AG09309 (cell line): ENCODE measurements around the gene NIPA2.

Source experiments
- DNase-seq: peaks from one replicate; pipeline ENCODE4 v3.0.0-alpha.2; 2010; ENCODE audit warnings: low read depth
- H3K4me3 ChIP-seq: 2 replicates; pipeline ENCODE4 v1.5.1; 2011; ENCODE audit warnings: mild to moderate bottlenecking, low read depth, low read length, moderate library complexity; ENCODE audit not compliant: control insufficient read depth
- TF ChIP-seq, protein P1 (sequence below): IDR thresholded peaks from 2 replicates; pipeline ENCODE4 v1.5.1; 2011; ENCODE audit warnings: mild to moderate bottlenecking, low read depth, low read length, inconsistent platforms; ENCODE audit not compliant: insufficient read depth, control insufficient read depth; ENCODE audit errors: missing control alignments

Gene NIPA2

DNA sequence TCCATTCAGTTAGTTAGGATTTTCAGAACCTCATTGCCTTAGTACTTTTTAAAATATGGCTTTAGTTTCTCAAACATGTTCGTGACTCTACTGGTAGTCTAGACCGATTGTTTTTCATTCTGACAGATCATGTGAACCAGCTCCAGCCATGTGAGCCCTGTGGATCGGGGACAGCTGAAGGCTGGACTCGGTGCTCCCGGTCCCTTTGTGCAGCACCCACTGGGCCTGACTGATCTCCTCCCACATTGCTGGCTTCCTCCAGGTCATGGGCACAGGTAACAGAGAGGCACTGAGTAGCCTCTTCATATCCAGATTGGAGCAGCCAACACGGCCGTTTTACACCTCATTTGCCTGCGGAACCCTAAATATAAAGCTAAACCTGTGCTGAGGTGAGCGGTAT, 30.5 kb downstream of the NIPA2 start:
- DNase-seq = no peak
- TF ChIP-seq, protein P1, sequence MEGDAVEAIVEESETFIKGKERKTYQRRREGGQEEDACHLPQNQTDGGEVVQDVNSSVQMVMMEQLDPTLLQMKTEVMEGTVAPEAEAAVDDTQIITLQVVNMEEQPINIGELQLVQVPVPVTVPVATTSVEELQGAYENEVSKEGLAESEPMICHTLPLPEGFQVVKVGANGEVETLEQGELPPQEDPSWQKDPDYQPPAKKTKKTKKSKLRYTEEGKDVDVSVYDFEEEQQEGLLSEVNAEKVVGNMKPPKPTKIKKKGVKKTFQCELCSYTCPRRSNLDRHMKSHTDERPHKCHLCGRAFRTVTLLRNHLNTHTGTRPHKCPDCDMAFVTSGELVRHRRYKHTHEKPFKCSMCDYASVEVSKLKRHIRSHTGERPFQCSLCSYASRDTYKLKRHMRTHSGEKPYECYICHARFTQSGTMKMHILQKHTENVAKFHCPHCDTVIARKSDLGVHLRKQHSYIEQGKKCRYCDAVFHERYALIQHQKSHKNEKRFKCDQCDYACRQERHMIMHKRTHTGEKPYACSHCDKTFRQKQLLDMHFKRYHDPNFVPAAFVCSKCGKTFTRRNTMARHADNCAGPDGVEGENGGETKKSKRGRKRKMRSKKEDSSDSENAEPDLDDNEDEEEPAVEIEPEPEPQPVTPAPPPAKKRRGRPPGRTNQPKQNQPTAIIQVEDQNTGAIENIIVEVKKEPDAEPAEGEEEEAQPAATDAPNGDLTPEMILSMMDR = no peak
- no peak overlapping the region for H3K4me3 ChIP-seq

- H3K4me3 ChIP-seq = no peak overlapping the region
- no peak for DNase-seq
- TF ChIP-seq, protein P1 = no peak
Observed at GRCh38 chr15:22869856-22870255, 31.4 kb downstream of the NIPA2 start.

DNA sequence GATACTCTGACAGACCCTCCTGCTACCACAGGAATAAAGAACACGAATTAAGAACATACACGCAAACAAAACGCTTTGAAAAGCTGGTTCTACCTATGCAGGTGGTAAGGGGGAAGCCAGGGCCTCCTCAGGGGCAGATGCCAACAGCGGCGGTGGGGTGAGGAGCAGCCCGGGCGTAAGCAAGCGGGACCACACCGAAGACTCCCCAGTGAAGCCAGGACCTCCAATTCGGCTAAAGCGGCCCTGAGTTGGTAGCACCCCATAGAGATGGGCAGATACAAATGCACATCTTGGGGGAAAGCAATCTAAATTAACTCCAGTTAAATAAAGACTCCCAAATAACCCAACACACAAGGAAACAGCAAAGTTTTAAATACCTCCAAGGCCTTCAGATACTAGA, 32.4 kb downstream of the NIPA2 start:
- TF ChIP-seq, protein P1 = no peak
- DNase-seq = no peak

GRCh38 chr15:22871481-22872086, 33.1 kb downstream of the NIPA2 start:
- no peak for DNase-seq
- no peak overlapping the region for H3K4me3 ChIP-seq
- TF ChIP-seq, protein P1 = no peak

More for the DNA sequence above, 32.4 kb downstream of the NIPA2 start:
- H3K4me3 ChIP-seq = no peak overlapping the region

DNA sequence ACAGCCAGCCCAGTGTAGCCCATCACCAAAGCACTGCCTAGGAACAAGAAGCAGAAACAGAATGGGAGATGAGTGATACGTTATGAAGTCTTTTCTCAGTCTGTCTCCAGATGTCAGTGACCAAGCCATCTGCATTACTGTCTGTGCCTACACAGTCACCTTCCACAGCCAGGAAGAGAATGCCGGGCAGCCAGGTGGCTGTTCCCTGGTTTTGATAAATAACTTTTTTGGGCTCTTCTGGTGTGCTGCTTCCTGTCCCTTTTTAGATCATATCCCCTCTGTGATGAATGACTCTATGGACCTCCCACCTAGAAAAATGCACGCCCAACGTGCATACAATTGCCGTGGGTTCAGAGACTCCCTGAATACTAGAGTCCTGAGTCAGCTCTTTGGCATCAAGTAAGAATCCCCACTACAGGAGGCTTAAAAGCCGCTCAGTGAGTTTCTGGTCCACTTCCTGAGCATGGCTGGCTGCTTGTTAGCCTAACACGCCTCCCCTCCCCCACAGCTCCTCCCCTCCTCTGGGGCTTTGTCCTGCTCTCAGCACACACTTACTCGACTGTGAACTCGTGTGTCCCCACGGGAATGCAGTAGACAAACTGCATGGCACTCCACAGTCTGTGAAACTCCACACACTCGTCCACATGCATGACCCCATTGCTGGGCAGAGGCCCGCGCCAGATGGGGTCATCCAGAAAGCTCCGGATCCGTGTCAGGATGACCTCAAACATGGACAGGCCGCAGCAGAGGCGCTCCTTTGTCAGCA, 34.7 kb downstream of the NIPA2 start:
- DNase-seq = no peak
- no peak overlapping the region for H3K4me3 ChIP-seq
- TF ChIP-seq, protein P1 = no peak

DNA sequence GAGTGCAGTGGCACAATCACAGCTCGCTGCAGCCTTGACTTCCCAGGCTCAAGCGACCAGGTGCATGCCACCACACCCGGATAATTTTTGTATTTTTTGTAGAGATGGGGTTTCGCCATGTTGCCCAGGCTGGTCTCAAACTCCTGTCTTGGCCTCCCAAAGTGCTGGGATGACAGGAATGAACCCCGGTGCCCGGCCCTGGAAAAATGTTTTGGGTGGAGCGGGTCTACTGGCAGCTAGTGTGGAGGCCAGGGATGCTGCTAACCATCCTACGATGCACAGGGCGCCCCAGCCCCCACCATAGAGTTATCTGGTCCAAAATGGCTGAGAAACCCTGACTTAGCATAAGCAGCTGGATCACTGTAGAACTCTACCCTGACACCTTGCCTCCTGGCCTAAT, 35.4 kb downstream of the NIPA2 start:
- H3K4me3 ChIP-seq = no peak overlapping the region
- DNase-seq = no peak
- TF ChIP-seq, protein P1 = no peak
